Neural progenitor cell (in vitro differentiated cells): ENCODE data around the gene PJVK. TPM values are rescaled to one million over a fixed set of nuclear protein-coding genes. Genes with fewer than 3 reads are reported as not detected.

Experiments
- DNase-seq: peaks from one replicate; pipeline ENCODE4 v3.0.0-alpha.2; 2016; ENCODE audit warnings: low spot score
- H2AFZ ChIP-seq: fragments of 200-600 bp; sonication (generic); replicated peaks from 2 replicates; pipeline ENCODE4 v1.6.1; 2016; ENCODE audit warnings: antibody characterized with exemption
- H3F3A ChIP-seq: fragments of 200-600 bp; sonication (generic); 2 replicates; pipeline ENCODE4 v1.6.1; 2016; ENCODE audit warnings: antibody characterized with exemption, low read depth
- H3K27ac ChIP-seq: fragments of 200-600 bp; sonication (generic); 2 replicates; pipeline ENCODE4 v1.5.1; 2016; ENCODE audit warnings: mild to moderate bottlenecking
- H3K27me3 ChIP-seq: fragments of 200-600 bp; sonication (generic); 2 replicates; pipeline ENCODE4 v1.6.1; 2016; ENCODE audit warnings: mild to moderate bottlenecking, moderate library complexity
- H3K36me3 ChIP-seq: fragments of 200-600 bp; sonication (generic); 2 replicates; pipeline ENCODE4 v1.5.1; 2016
- H3K4me1 ChIP-seq: fragments of 200-600 bp; sonication (generic); 2 replicates; pipeline ENCODE4 v1.6.1; 2016; ENCODE audit warnings: mixed run types
- H3K4me2 ChIP-seq: fragments of 200-600 bp; sonication (generic); 2 replicates; pipeline ENCODE4 v1.6.1; 2016
- H3K4me3 ChIP-seq: fragments of 200-600 bp; sonication (generic); 2 replicates; pipeline ENCODE4 v1.5.1; 2016
- H3K79me2 ChIP-seq: fragments of 200-600 bp; sonication (generic); 2 replicates; pipeline ENCODE4 v1.6.1; 2016; ENCODE audit warnings: low read depth
- H3K9ac ChIP-seq: fragments of 200-600 bp; sonication (generic); 2 replicates; pipeline ENCODE4 v1.6.1; 2016
- H3K9me3 ChIP-seq: fragments of 200-600 bp; sonication (generic); 2 replicates; pipeline ENCODE4 v1.5.1; 2016; ENCODE audit warnings: low read depth
- H4K20me1 ChIP-seq: fragments of 200-600 bp; sonication (generic); 2 replicates; pipeline ENCODE4 v1.6.1; 2016; ENCODE audit warnings: low read depth
- H3K27ac Mint-ChIP-seq: 3 replicates; pipeline ENCODE4 v1.8.0; 2021; ENCODE audit warnings: mixed read lengths
- H3K27me3 Mint-ChIP-seq: 2 replicates; pipeline ENCODE4 v1.8.0; 2022; ENCODE audit warnings: low read depth, mild to moderate bottlenecking, inconsistent platforms, moderate library complexity, mixed read lengths; ENCODE audit not compliant: insufficient read depth
- H3K36me3 Mint-ChIP-seq: 3 replicates; pipeline ENCODE4 v1.8.0; 2021; ENCODE audit warnings: mixed read lengths
- H3K4me1 Mint-ChIP-seq: 3 replicates; pipeline ENCODE4 v1.8.0; 2021; ENCODE audit warnings: mixed read lengths
- H3K4me3 Mint-ChIP-seq: 3 replicates; pipeline ENCODE4 v1.8.0; 2021; ENCODE audit warnings: mild to moderate bottlenecking, moderate library complexity, mixed read lengths
- H3K9me3 Mint-ChIP-seq: 3 replicates; pipeline ENCODE4 v1.8.0; 2020; ENCODE audit warnings: mixed read lengths
- CTCF ChIP-seq: fragments of 200-600 bp; sonication (generic); IDR thresholded peaks from 2 replicates; pipeline ENCODE4 v1.5.1; 2017; ENCODE audit warnings: antibody characterized with exemption, mild to moderate bottlenecking
- EZH2 ChIP-seq: fragments of 200-600 bp; sonication (generic); IDR thresholded peaks from 2 replicates; pipeline ENCODE4 v1.6.1; 2017; ENCODE audit warnings: antibody characterized with exemption, mild to moderate bottlenecking, moderate library complexity
- EZH2phosphoT487 ChIP-seq: fragments of 200-600 bp; sonication (generic); IDR thresholded peaks from 2 replicates; pipeline ENCODE4 v1.6.1; 2017; ENCODE audit warnings: antibody characterized with exemption
- total RNA-seq: library from RNA; depleted of rRNA; stranded (reverse); fragments of >200 nt; gene quantifications from 2 replicates; pipeline ENCODE4 v1.2.3, GENCODE V29; 2015; ENCODE audit warnings: low replicate concordance

PJVK gene
- total RNA-seq, 1 donor from 2014 or later = 3.0 TPM

- H3K27me3 Mint-ChIP-seq = no peaks in the 10 kb centered on the region
- Histone ChIP-seq H3K79me2 (no peaks in the 10 kb centered on the region), H2AFZ (no peak overlapping the region), H3K9ac (no peak overlapping the region), H3K4me1 (peaks cover 14% of the 10 kb centered on the region), H3K9me3 (no peaks in the 10 kb centered on the region), H3K4me3 (no peak overlapping the region), H3K4me2 (no peak overlapping the region), H3K27ac (no peak overlapping the region), H3F3A (peaks cover 3% of the 10 kb centered on the region), H3K36me3 (peaks cover 31% of the 10 kb centered on the region), H3K27me3 (no peaks in the 10 kb centered on the region), H4K20me1 (no peaks in the 10 kb centered on the region)
- H3K4me3 Mint-ChIP-seq = no peak overlapping the region
- DNase-seq = no peak
- peaks cover 10% of the 10 kb centered on the region for H3K4me1 Mint-ChIP-seq
- H3K27ac Mint-ChIP-seq = no peak overlapping the region
- TF ChIP-seq EZH2phosphoT487 (no peak), CTCF (no peak), EZH2 (no peak)
- H3K36me3 Mint-ChIP-seq = peaks cover 13% of the 10 kb centered on the region
- H3K9me3 Mint-ChIP-seq = no peaks in the 10 kb centered on the region
Observed at GRCh38 chr2:178502751-178503150, 51.6 kb downstream of the PJVK start.

- peaks cover 28% of the 10 kb centered on the region for H3K36me3 ChIP-seq
- no peak overlapping the region for H3K4me3 ChIP-seq
Observed at GRCh38 chr2:178506101-178506500, 54.9 kb downstream of the PJVK start.

GRCh38 chr2:178506524-178506923 is 55.3 kb downstream of the PJVK start:
- H3K4me1 ChIP-seq = peaks cover 23% of the 10 kb centered on the region
- no peaks in the 10 kb centered on the region for H4K20me1 ChIP-seq
- Mint-ChIP-seq H3K9me3 (no peaks in the 10 kb centered on the region), H3K27me3 (peaks cover 4% of the 10 kb centered on the region), H3K36me3 (peaks cover 10% of the 10 kb centered on the region), H3K4me1 (peaks cover 10% of the 10 kb centered on the region), H3K27ac (no peak overlapping the region), H3K4me3 (no peak overlapping the region)
- H3K79me2 ChIP-seq = no peaks in the 10 kb centered on the region
- H3K9ac ChIP-seq = no peak overlapping the region
- peak; percentile 28 for DNase-seq
- H3K9me3 ChIP-seq = no peaks in the 10 kb centered on the region
- H3K36me3 ChIP-seq = peaks cover 24% of the 10 kb centered on the region
- H3K27me3 ChIP-seq = no peaks in the 10 kb centered on the region
- peak overlapping the region; percentile 1 for H3K4me2 ChIP-seq
- H3F3A ChIP-seq = no peaks in the 10 kb centered on the region
- H2AFZ ChIP-seq = no peak overlapping the region
- no peak overlapping the region for H3K27ac ChIP-seq
- H3K4me3 ChIP-seq = no peak overlapping the region
- no peak for TF ChIP-seq EZH2phosphoT487
- TF ChIP-seq EZH2 = no peak
- TF ChIP-seq CTCF = no peak

More at GRCh38 chr2:178506101-178506500, 54.9 kb downstream of the PJVK start:
- H3K27me3 Mint-ChIP-seq = peaks cover 4% of the 10 kb centered on the region
- peaks cover 10% of the 10 kb centered on the region for H3K4me1 Mint-ChIP-seq
- Histone ChIP-seq H4K20me1 (no peaks in the 10 kb centered on the region), H3K9ac (no peak overlapping the region), H3K27ac (no peak overlapping the region), H3F3A (no peaks in the 10 kb centered on the region), H3K79me2 (no peaks in the 10 kb centered on the region), H3K4me1 (peaks cover 20% of the 10 kb centered on the region), H2AFZ (no peak overlapping the region), H3K9me3 (no peaks in the 10 kb centered on the region), H3K27me3 (no peaks in the 10 kb centered on the region), H3K4me2 (no peak overlapping the region)
- H3K9me3 Mint-ChIP-seq = no peaks in the 10 kb centered on the region
- DNase-seq = no peak
- no peak overlapping the region for H3K27ac Mint-ChIP-seq
- no peak overlapping the region for H3K4me3 Mint-ChIP-seq
- TF ChIP-seq EZH2 = no peak
- no peak for TF ChIP-seq CTCF
- TF ChIP-seq EZH2phosphoT487 = no peak
- peaks cover 10% of the 10 kb centered on the region for H3K36me3 Mint-ChIP-seq
